GM10266 (cell line): ENCODE results near the gene ISLR2.
"Not testable (repeated sequence)": the region's sequence is repeated elsewhere in the genome, so short reads cannot be mapped to it uniquely, and the experiment has no call there.

ENCODE experiments used
- DNase-seq: peaks from one replicate; pipeline ENCODE4 v3.0.0; 2012; ENCODE audit errors: extremely low spot score
- CTCF ChIP-seq: IDR thresholded peaks from 2 replicates; pipeline ENCODE4 v1.5.1; 2012; ENCODE audit warnings: mild to moderate bottlenecking, low read depth; ENCODE audit not compliant: control insufficient read depth, insufficient read depth; ENCODE audit errors: missing control alignments

Gene ISLR2

GRCh38 chr15:74130155-74130848 is at the start of gene ISLR2:
TSS of gene ISLR2 (plus strand) at chr15:74130586. CDS start at chr15:74132755, 2,169 bp downstream.
- DNase-seq: no peak

DNA sequence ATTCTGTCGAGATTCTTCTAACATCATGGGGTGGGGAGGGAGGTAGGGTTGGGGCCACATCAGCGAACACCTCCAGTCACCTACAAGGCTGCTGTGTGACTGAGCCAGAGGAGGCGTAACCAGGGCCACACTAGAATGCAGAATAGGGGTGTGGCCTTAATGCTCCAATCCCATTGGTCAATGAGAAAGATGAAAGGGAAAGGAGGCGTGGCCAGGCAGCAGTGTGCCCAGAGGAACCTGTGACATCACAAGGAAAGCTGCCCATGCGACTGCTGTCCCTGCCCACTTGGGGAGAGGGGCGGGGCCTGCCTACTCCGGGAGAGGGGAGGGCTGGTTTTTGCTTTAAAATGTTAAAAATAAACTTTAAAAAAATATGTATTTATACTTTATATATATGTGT is 47.9 kb upstream of the ISLR2 start, which contains the start of gene GOLGA6A:
Gene GOLGA6A, minus strand, starts transcription at position 101 of the 400 bp plus-strand sequence. Its CDS starts 41 bp downstream, at position 60.
- DNase-seq: not testable (repeated sequence)

More at GRCh38 chr15:74130155-74130848, at the start of gene ISLR2:
- no peak for TF ChIP-seq CTCF

DNA sequence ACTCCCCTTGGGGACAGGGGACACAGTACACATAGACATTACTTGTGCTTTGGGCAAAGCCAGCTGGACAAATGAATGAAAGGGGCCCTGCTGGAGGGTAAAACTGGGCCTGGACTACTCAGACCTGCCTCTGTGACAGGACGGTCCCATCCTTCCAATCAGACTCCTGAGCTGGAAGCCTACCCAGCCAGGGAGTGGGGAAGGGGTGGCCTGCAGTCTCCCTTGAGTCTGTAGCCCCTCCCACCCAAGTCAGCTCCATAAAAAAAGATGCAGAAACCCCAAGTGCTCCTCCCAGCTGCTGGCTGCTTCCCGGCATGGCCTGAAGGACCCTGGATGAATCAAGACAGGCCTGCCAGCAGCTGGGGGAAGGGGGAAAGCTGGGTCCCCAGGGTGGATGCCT is 35.8 kb upstream of the ISLR2 start:
- not testable (repeated sequence) for DNase-seq

DNA sequence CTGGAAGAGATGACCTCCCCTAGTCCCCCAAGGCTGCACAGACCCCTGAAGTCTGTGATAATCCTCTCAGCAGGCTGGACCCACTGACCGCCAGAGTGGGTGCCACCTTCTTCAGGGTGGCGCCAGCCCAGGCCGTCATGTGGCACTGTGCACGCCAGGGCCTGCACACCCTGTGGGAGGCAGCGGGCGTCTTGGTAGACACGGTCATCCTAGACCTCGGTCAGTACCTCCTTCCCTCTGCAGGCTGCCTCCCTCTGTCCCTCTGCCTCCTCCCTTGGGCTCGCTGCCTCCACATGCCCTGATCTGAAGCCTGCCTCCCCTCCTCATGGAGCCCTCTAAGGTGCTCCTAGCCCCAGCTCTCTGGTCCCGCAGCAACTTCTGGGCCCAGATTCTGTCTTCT is 34.8 kb upstream of the ISLR2 start:
- not testable (repeated sequence) for DNase-seq

DNA sequence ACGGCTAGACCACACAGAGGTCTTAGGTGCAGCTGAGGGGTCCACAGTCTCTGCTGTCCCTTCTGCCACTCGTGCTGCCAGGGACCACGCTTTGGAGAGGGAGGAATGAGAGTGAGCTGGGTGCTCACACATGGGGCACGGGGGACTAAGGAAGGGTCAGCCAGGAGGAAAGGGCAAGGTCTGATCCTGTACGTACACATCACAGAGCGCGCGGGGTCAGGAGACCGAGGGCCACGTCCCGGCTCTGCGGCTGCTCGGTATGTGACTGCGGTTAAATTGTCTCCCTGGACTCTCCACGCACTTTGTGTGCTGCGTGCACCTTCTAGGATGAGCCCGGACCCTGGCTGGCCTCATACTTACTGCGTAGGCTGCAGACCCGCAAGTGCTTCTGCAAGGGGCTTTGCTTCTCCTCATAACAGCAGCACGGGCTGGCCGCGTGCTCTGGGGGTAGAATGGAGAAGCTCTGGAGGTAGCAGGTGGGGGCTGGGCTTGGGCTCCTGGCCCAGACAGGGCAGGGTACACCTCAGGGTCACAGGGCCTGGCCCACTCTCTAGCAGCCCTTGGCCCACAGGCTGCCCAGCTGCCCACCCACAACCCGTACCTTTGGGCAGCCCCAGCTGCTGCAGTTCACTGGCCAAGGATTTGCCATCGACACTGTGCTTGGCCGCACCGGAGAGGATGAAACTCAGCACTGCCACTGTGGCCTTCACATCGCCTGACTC is 33.5 kb upstream of the ISLR2 start:
- not testable (repeated sequence) for DNase-seq

- peak; percentile 70 for DNase-seq
Measured at GRCh38 chr15:74099963-74100733, 30.2 kb upstream of the ISLR2 start.

- no peak for TF ChIP-seq CTCF
Measured at GRCh38 chr15:74108111-74108510, 22.3 kb upstream of the ISLR2 start.

GRCh38 chr15:74108611-74109010 is 21.8 kb upstream of the ISLR2 start:
- TF ChIP-seq CTCF: peak; percentile 2
- not testable (repeated sequence) for DNase-seq

More at GRCh38 chr15:74108111-74108510, 22.3 kb upstream of the ISLR2 start:
- DNase-seq: no peak

DNA sequence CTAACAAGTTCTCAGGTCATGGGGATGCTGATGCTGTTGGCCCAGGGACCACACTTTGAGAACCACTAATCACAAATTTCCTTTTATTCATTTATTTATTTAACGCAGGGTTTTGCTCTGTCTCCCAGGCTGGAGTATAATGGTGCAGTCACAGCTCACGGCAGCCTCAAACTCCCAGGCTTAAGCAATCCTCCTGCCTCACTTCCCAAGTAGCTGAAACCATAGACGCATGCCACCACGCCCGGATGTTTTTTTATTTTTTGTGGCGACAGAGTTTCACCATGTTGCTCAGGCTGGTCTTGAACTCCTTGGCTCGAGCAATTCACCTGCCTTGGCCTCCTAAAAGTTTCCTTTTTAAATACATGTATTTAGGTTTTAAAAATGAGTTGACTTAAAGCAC is 20.7 kb upstream of the ISLR2 start:
- no peak for TF ChIP-seq CTCF
- DNase-seq: no peak
